ENCODE data around the gene PMPCB. TPM values are rescaled to one million over a fixed set of nuclear protein-coding genes. Genes with fewer than 3 reads are reported as not detected.
"Not testable (repeated sequence)": the region's sequence is repeated elsewhere in the genome, so short reads cannot be mapped to it uniquely, and the experiment has no call there.

PMPCB gene
- total and polyA plus RNA-seq, 2 donors (not counting 1 experiment from before 2014, with no cell fraction given): 61.9 to 70.9 TPM

- WGBS (ENCODE audit: insufficient coverage): 0% methylated on average over 12 of the region's 12 CpGs
- H3K9me3 Mint-ChIP-seq (ENCODE audit: insufficient read depth); H3K27me3 ChIP-seq (replicated peaks in 1 of 4; ENCODE audit: control extremely low read depth in 1 of 4, control insufficient read depth in 3 of 4, insufficient read depth in 4 of 4, low read length in 3 of 4); intact Hi-C loops (cut with micrococcal nuclease); H3K36me3 ChIP-seq (replicated peaks in 1 of 2; ENCODE audit: control extremely low read depth in 1 of 2, control insufficient read depth in 1 of 2, extremely low read depth in 1 of 2, insufficient read depth in 2 of 2, low read length in 1 of 2); H4K20me1 ChIP-seq (ENCODE audit: control insufficient read depth, insufficient read depth, low read length, poor library complexity, severe bottlenecking); H3K9me3 ChIP-seq (ENCODE audit: control extremely low read depth in 1 of 3, control insufficient read depth in 2 of 3, insufficient read depth in 1 of 3, low read length in 2 of 3); DNase-seq; H3K79me2 ChIP-seq (ENCODE audit: control insufficient read depth, insufficient read depth, low read length); H3K27me3 Mint-ChIP-seq: not testable (repeated sequence)
- Histone ChIP-seq H3K4me3 (ENCODE audit: control extremely low read depth in 1 of 5, extremely low read depth in 1 of 5, insufficient read depth in 1 of 5, low read depth in 2 of 5, low read length in 4 of 5) (peak overlapping the region in 4 of 5 experiments; percentile 69 to 77 (median 74)), H3K9ac (ENCODE audit: low read length) (peak overlapping the region; percentile 83), H3K27ac (ENCODE audit: low read length in 2 of 2) (peak overlapping the region; percentile 65 to 83), H3K4me1 (ENCODE audit: control insufficient read depth in 2 of 2, insufficient read depth in 2 of 2, low read length in 2 of 2) (peaks cover 4 to 13% of the 10 kb centered on the region in 2 donors), H3K4me2 (replicated peaks; ENCODE audit: low read depth, low read length, poor library complexity, severe bottlenecking) (peak overlapping the region; percentile 77), H2AFZ (ENCODE audit: insufficient read depth, low read depth, low read length, poor library complexity, severe bottlenecking) (peak overlapping the region; percentile 94)
- ChIA-PET CTCF (interaction anchor here (0.8 to 1.3 kb wide), 2 partner anchors 19 to 204 kb away, joined by 3 read pairs; partner anchors contain the start of gene ARMC10), POLR2A (interaction anchor here (0.6 kb wide), 1 partner anchor 735 kb away, joined by 5 read pairs; no protein-coding TSS in a partner anchor)
- peak; percentile 4 for ATAC-seq (ENCODE audit: low read depth)
- H3K4me1 Mint-ChIP-seq: peaks cover 20% of the 10 kb centered on the region
- H3K27ac Mint-ChIP-seq: peak overlapping the region; percentile 97
- H3K4me3 Mint-ChIP-seq: peak overlapping the region; percentile 99
These were observed 17.6 kb upstream of the PMPCB start for GRCh38 chr7:103279636-103279962.

- POLR2A ChIA-PET; H3K27me3 ChIP-seq (replicated peaks in 1 of 4; ENCODE audit: control extremely low read depth in 1 of 4, control insufficient read depth in 3 of 4, insufficient read depth in 4 of 4, low read length in 3 of 4); H4K20me1 ChIP-seq (ENCODE audit: control insufficient read depth, insufficient read depth, low read length, poor library complexity, severe bottlenecking); H3K9me3 Mint-ChIP-seq (ENCODE audit: insufficient read depth); H3K36me3 ChIP-seq (replicated peaks in 1 of 2; ENCODE audit: control extremely low read depth in 1 of 2, control insufficient read depth in 1 of 2, extremely low read depth in 1 of 2, insufficient read depth in 2 of 2, low read length in 1 of 2); H3K27me3 Mint-ChIP-seq; H3K79me2 ChIP-seq (ENCODE audit: control insufficient read depth, insufficient read depth, low read length); H3K9me3 ChIP-seq (ENCODE audit: control extremely low read depth in 1 of 3, control insufficient read depth in 2 of 3, insufficient read depth in 1 of 3, low read length in 2 of 3): not testable (repeated sequence)
- intact Hi-C loops (cut with micrococcal nuclease): loop anchor here (1.0 to 5.0 kb wide), 5 partner anchors 17 to 1733 kb away; partner anchors contain the start of genes NAPEPLD, PMPCB and PSMC2
- Mint-ChIP-seq H3K27ac (peak overlapping the region; percentile 97), H3K4me1 (peaks cover 20% of the 10 kb centered on the region), H3K4me3 (peak overlapping the region; percentile 99)
- H3K9ac ChIP-seq (ENCODE audit: low read length): peak overlapping the region; percentile 83
- H3K27ac ChIP-seq (ENCODE audit: low read length in 2 of 2): peak overlapping the region; percentile 65 to 83
- H2AFZ ChIP-seq (ENCODE audit: insufficient read depth, low read depth, low read length, poor library complexity, severe bottlenecking): peak overlapping the region; percentile 94
- CTCF ChIA-PET: interaction anchor here (0.8 to 1.4 kb wide), 3 partner anchors 13 to 205 kb away, joined by 3 read pairs; partner anchors contain the start of gene ARMC10
- H3K4me2 ChIP-seq (replicated peaks; ENCODE audit: low read depth, low read length, poor library complexity, severe bottlenecking): peak overlapping the region; percentile 77
- H3K4me1 ChIP-seq (ENCODE audit: control insufficient read depth in 2 of 2, insufficient read depth in 2 of 2, low read length in 2 of 2): peaks cover 4 to 13% of the 10 kb centered on the region in 2 donors
- under 1% methylated on average over 63 of the region's 71 CpGs for WGBS (ENCODE audit: insufficient coverage)
- peak; percentile 93 for DNase-seq
- ATAC-seq (ENCODE audit: low read depth): peak; percentile 90
- H3K4me3 ChIP-seq (ENCODE audit: control extremely low read depth in 1 of 5, extremely low read depth in 1 of 5, insufficient read depth in 1 of 5, low read depth in 2 of 5, low read length in 4 of 5): peak overlapping the region; percentile 44 to 77 (median 73)
These were observed 17.1 kb upstream of the PMPCB start for GRCh38 chr7:103279963-103280802.

- H3K27ac Mint-ChIP-seq: peak overlapping the region; percentile 97
- DNase-seq; H4K20me1 ChIP-seq (ENCODE audit: control insufficient read depth, insufficient read depth, low read length, poor library complexity, severe bottlenecking); H3K27me3 Mint-ChIP-seq; H3K79me2 ChIP-seq (ENCODE audit: control insufficient read depth, insufficient read depth, low read length); POLR2A ChIA-PET; H3K9me3 Mint-ChIP-seq (ENCODE audit: insufficient read depth); H3K9me3 ChIP-seq (ENCODE audit: control extremely low read depth in 1 of 3, control insufficient read depth in 2 of 3, insufficient read depth in 1 of 3, low read length in 2 of 3); H3K36me3 ChIP-seq (replicated peaks in 1 of 2; ENCODE audit: control extremely low read depth in 1 of 2, control insufficient read depth in 1 of 2, extremely low read depth in 1 of 2, insufficient read depth in 2 of 2, low read length in 1 of 2); ATAC-seq (ENCODE audit: low read depth); H3K27me3 ChIP-seq (replicated peaks in 1 of 4; ENCODE audit: control extremely low read depth in 1 of 4, control insufficient read depth in 3 of 4, insufficient read depth in 4 of 4, low read length in 3 of 4): not testable (repeated sequence)
- peaks cover 20% of the 10 kb centered on the region for H3K4me1 Mint-ChIP-seq
- Histone ChIP-seq H3K4me3 (ENCODE audit: control extremely low read depth in 1 of 5, extremely low read depth in 1 of 5, insufficient read depth in 1 of 5, low read depth in 2 of 5, low read length in 4 of 5) (peak overlapping the region; percentile 44 to 77 (median 73)), H3K4me2 (replicated peaks; ENCODE audit: low read depth, low read length, poor library complexity, severe bottlenecking) (peak overlapping the region; percentile 77), H3K9ac (ENCODE audit: low read length) (peak overlapping the region; percentile 83), H3K4me1 (ENCODE audit: control insufficient read depth in 2 of 2, insufficient read depth in 2 of 2, low read length in 2 of 2) (peaks cover 4 to 13% of the 10 kb centered on the region in 2 donors), H3K27ac (ENCODE audit: low read length in 2 of 2) (peak overlapping the region; percentile 52 to 67), H2AFZ (ENCODE audit: insufficient read depth, low read depth, low read length, poor library complexity, severe bottlenecking) (peak overlapping the region; percentile 94)
- 1% methylated on average over 20 of the region's 25 CpGs for WGBS (ENCODE audit: insufficient coverage)
- peak overlapping the region; percentile 99 for H3K4me3 Mint-ChIP-seq
- intact Hi-C loops (cut with micrococcal nuclease): loop anchor here (1.0 to 5.0 kb wide), 5 partner anchors 17 to 1732 kb away; partner anchors contain the start of genes NAPEPLD, PMPCB and PSMC2
- CTCF ChIA-PET: interaction anchor here (1.3 to 1.4 kb wide), 2 partner anchors 13 to 205 kb away, joined by 3 read pairs; partner anchors contain the start of gene ARMC10
These were observed 16.5 kb upstream of the PMPCB start for GRCh38 chr7:103280803-103281155.
